Activated CD4-positive, alpha-beta memory T cell treated with anti-CD3 and anti-CD28 coated beads, Interleukin-2, amount 10 ng/mL, durations not matched to agents 7 days and 5 days (primary cell): ENCODE results near the gene DNAJC17. TPM values are rescaled to one million over a fixed set of nuclear protein-coding genes. Genes with fewer than 3 reads are reported as not detected.

Experiments used
- CTCF ChIA-PET: fragments of 350-600 bp; sonication (Branson Sonifier 250); formaldehyde crosslinking; loops from one replicate; lab custom pipeline; 2021; ENCODE audit warnings: antibody characterized with exemption, inconsistent platforms; lab: Charles Lee
- POLR2A ChIA-PET: fragments of 350-600 bp; sonication (Branson Sonifier 250); formaldehyde crosslinking; loops from one replicate; lab custom pipeline; 2021; ENCODE audit warnings: antibody characterized with exemption; lab: Charles Lee
- DNase-seq: peaks from one replicate; pipeline ENCODE4 v3.0.0-alpha.2; 2020
- H3K27ac Mint-ChIP-seq: one replicate; pipeline ENCODE4 v1.8.0; 2021; ENCODE audit warnings: mild to moderate bottlenecking, mixed read lengths
- H3K27me3 Mint-ChIP-seq: one replicate; pipeline ENCODE4 v1.8.0; 2021; ENCODE audit warnings: mixed read lengths
- H3K36me3 Mint-ChIP-seq: one replicate; pipeline ENCODE4 v1.8.0; 2021; ENCODE audit warnings: low read depth, mixed read lengths
- H3K4me1 Mint-ChIP-seq: one replicate; pipeline ENCODE4 v1.8.0; 2021; ENCODE audit warnings: mixed read lengths
- H3K4me3 Mint-ChIP-seq: one replicate; pipeline ENCODE4 v1.8.0; 2021; ENCODE audit warnings: mild to moderate bottlenecking, mixed read lengths
- H3K9me3 Mint-ChIP-seq: one replicate; pipeline ENCODE4 v1.8.0; 2021; ENCODE audit warnings: mixed read lengths
- total RNA-seq, 2 experiments: library from RNA; stranded (reverse); gene quantifications; one replicate each; pipeline ENCODE4 v1.2.3, GENCODE V29; 2021

The DNAJC17 gene
- total RNA-seq, 2 experiments from 2014 or later = 35.8 to 37.8 TPM

DNA sequence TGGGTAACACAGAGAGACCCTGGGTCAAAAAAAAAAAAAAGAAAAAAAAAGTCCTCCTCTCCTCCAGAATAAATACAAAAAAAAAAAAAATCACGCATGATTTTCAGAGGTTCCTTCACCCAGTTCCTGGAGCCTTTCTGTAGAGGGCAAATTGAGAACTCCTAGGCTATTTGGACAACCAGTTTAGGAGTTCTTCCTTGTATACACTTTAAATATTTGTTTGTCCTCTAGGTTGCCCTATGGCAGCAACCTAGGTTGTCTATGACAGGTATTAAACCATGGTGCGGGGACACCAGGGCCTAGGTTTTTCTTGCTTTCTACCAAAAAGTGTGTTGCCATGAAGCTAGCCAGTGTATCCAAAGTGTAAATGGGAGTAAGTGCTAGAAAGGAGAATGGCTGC, 4.2 kb downstream of the DNAJC17 start:
- CTCF ChIA-PET = interaction anchor here (0.7 to 1.3 kb wide), 2 partner anchors 21 to 52 kb away, joined by 4 to 5 read pairs; no protein-coding TSS in a partner anchor

DNA sequence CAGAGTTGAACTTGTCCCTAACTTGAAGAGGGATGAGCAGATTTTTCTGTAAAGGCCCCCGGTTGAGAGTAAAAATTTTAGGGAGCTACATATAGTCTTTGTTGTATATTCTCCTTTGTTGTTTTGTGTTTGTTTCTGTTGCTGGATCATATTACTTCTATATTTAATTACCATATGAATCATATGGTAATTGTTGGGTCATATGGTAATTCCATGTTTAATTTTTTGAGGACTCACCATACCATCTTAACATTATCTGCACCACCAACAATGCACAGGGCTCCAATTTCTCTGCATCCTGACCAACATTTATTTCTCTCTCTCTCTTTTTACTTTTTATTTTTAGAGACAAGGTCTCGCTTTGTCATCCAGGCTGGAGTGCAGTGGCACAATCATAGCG, 7.8 kb downstream of the DNAJC17 start:
- H3K4me1 Mint-ChIP-seq = peaks cover 12% of the 10 kb centered on the region
- CTCF ChIA-PET = interaction anchor here (1.6 kb wide), 1 partner anchor 17 kb away, joined by 5 read pairs; no protein-coding TSS in a partner anchor
- DNase-seq = no peak
- H3K27ac Mint-ChIP-seq = no peak overlapping the region
- no peaks in the 10 kb centered on the region for H3K27me3 Mint-ChIP-seq
- no peaks in the 10 kb centered on the region for H3K9me3 Mint-ChIP-seq
- POLR2A ChIA-PET = no interaction called here
- no peak overlapping the region for H3K4me3 Mint-ChIP-seq
- peaks cover 22% of the 10 kb centered on the region for H3K36me3 Mint-ChIP-seq

More for the DNA sequence above, 4.2 kb downstream of the DNAJC17 start:
- Mint-ChIP-seq H3K36me3 (peaks cover 14% of the 10 kb centered on the region), H3K27me3 (no peaks in the 10 kb centered on the region), H3K4me3 (no peak overlapping the region), H3K9me3 (no peaks in the 10 kb centered on the region), H3K4me1 (peaks cover 24% of the 10 kb centered on the region), H3K27ac (no peak overlapping the region)
- POLR2A ChIA-PET = no interaction called here
- DNase-seq = no peak

- H3K36me3 Mint-ChIP-seq = peaks cover 32% of the 10 kb centered on the region
- ChIA-PET POLR2A (interaction anchor here (2.1 kb wide), 1 partner anchor 10 kb away, joined by 7 read pairs; the partner anchor contains the start of genes DNAJC17 and ZFYVE19), CTCF (interaction anchor here (1.6 kb wide), 1 partner anchor 14 kb away, joined by 5 read pairs; no protein-coding TSS in a partner anchor)
- H3K27ac Mint-ChIP-seq = no peak overlapping the region
- DNase-seq = no peak
- H3K4me3 Mint-ChIP-seq = no peak overlapping the region
- H3K27me3 Mint-ChIP-seq = no peaks in the 10 kb centered on the region
- H3K4me1 Mint-ChIP-seq = peaks cover 17% of the 10 kb centered on the region
- no peaks in the 10 kb centered on the region for H3K9me3 Mint-ChIP-seq
These were observed 10.8 kb downstream of the DNAJC17 start for GRCh38 chr15:40796512-40796911.

DNA sequence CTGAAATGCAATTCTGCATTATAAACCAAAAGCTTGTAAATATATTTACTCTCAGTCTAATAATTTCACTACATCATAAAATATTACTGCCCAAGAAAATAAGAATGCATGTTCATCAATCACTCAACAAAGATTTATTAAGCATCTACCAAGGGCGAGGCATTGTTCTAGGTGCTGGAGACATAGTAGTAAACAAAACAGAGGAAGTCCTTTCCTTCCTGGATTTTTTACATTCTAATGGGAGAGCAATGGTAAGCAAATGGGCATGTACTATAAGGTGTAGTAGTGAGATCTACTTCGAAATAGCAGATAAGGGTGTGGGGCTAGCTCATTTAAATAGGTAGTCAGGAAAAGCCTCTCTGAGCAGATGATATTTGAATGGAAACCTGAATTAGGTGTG, 11.2 kb downstream of the DNAJC17 start:
- no peaks in the 10 kb centered on the region for H3K27me3 Mint-ChIP-seq
- POLR2A ChIA-PET = interaction anchor here (2.1 kb wide), 1 partner anchor 11 kb away, joined by 7 read pairs; the partner anchor contains the start of genes DNAJC17 and ZFYVE19
- no peak for DNase-seq
- peaks cover 15% of the 10 kb centered on the region for H3K4me1 Mint-ChIP-seq
- CTCF ChIA-PET = interaction anchor here (1.6 kb wide), 1 partner anchor 13 kb away, joined by 5 read pairs; no protein-coding TSS in a partner anchor
- H3K4me3 Mint-ChIP-seq = no peak overlapping the region
- no peaks in the 10 kb centered on the region for H3K9me3 Mint-ChIP-seq
- peaks cover 29% of the 10 kb centered on the region for H3K36me3 Mint-ChIP-seq
- H3K27ac Mint-ChIP-seq = no peak overlapping the region

GRCh38 chr15:40793216-40793989, 13.9 kb downstream of the DNAJC17 start:
- Mint-ChIP-seq H3K27ac (no peak overlapping the region), H3K36me3 (peaks cover 29% of the 10 kb centered on the region), H3K9me3 (no peaks in the 10 kb centered on the region), H3K4me3 (no peak overlapping the region), H3K27me3 (no peaks in the 10 kb centered on the region), H3K4me1 (peaks cover 18% of the 10 kb centered on the region)
- DNase-seq = no peak
- CTCF ChIA-PET = interaction anchor here (0.8 to 2.7 kb wide), 2 partner anchors 11 to 14 kb away, joined by 3 to 10 read pairs; partner anchors contain the start of gene DNAJC17
- POLR2A ChIA-PET = interaction anchor here (1.1 to 1.2 kb wide), 3 partner anchors 13 to 99 kb away, joined by 3 to 5 read pairs (median 4); partner anchors contain the start of genes RAD51 and ZFYVE19

DNA sequence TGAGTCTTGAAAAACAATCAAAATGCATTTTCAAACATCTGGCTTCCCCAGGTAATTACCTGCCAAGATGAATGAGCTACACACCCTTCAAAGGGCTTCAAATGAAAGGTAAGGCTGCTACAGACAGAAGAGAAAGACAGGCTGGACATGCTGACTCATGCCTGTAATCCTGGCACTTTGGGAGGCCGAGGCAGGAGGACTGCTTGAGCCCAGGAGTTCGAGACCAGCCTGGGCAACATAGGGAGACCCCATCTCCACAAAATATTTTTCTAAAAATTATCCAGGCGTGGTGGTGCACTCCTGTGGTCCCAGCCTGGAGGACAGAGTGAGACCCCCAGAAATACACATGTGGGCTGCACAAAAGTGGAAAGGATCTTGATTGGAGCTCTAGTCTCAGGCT, 14.9 kb downstream of the DNAJC17 start:
- POLR2A ChIA-PET = interaction anchor here (1.1 to 1.2 kb wide), 3 partner anchors 13 to 98 kb away, joined by 3 to 5 read pairs (median 4); partner anchors contain the start of genes RAD51 and ZFYVE19
- no peak overlapping the region for H3K4me3 Mint-ChIP-seq

GRCh38 chr15:40790718-40791117, 16.6 kb downstream of the DNAJC17 start:
- Mint-ChIP-seq H3K9me3 (no peaks in the 10 kb centered on the region), H3K36me3 (peaks cover 18% of the 10 kb centered on the region)
- POLR2A ChIA-PET = no interaction called here

More for the DNA sequence above, 14.9 kb downstream of the DNAJC17 start:
- Mint-ChIP-seq H3K27ac (no peak overlapping the region), H3K9me3 (no peaks in the 10 kb centered on the region), H3K36me3 (peaks cover 22% of the 10 kb centered on the region), H3K27me3 (no peaks in the 10 kb centered on the region), H3K4me1 (peaks cover 22% of the 10 kb centered on the region)
- no peak for DNase-seq
- CTCF ChIA-PET = interaction anchor here (0.6 to 2.7 kb wide), 3 partner anchors 10 to 108 kb away, joined by 4 to 10 read pairs (median 5); no protein-coding TSS in a partner anchor

GRCh38 chr15:40789999-40790398, 17.3 kb downstream of the DNAJC17 start:
- POLR2A ChIA-PET = interaction anchor here (1.1 kb wide), 1 partner anchor 16 kb away, joined by 3 read pairs; no protein-coding TSS in a partner anchor
- CTCF ChIA-PET = interaction anchor here (0.8 to 3.5 kb wide), 2 partner anchors 12 to 110 kb away, joined by 3 to 15 read pairs; no protein-coding TSS in a partner anchor
- no peak overlapping the region for H3K27ac Mint-ChIP-seq
- peaks cover 18% of the 10 kb centered on the region for H3K36me3 Mint-ChIP-seq
- no peaks in the 10 kb centered on the region for H3K27me3 Mint-ChIP-seq
- no peak for DNase-seq
- H3K9me3 Mint-ChIP-seq = no peaks in the 10 kb centered on the region
- no peak overlapping the region for H3K4me3 Mint-ChIP-seq
- peaks cover 29% of the 10 kb centered on the region for H3K4me1 Mint-ChIP-seq

More at GRCh38 chr15:40790718-40791117, 16.6 kb downstream of the DNAJC17 start:
- CTCF ChIA-PET = interaction anchor here (1.3 kb wide), 1 partner anchor 8 kb away, joined by 4 read pairs; no protein-coding TSS in a partner anchor
- H3K4me3 Mint-ChIP-seq = no peak overlapping the region
- no peak overlapping the region for H3K27ac Mint-ChIP-seq
- peaks cover 29% of the 10 kb centered on the region for H3K4me1 Mint-ChIP-seq
- DNase-seq = no peak
- H3K27me3 Mint-ChIP-seq = no peaks in the 10 kb centered on the region

DNA sequence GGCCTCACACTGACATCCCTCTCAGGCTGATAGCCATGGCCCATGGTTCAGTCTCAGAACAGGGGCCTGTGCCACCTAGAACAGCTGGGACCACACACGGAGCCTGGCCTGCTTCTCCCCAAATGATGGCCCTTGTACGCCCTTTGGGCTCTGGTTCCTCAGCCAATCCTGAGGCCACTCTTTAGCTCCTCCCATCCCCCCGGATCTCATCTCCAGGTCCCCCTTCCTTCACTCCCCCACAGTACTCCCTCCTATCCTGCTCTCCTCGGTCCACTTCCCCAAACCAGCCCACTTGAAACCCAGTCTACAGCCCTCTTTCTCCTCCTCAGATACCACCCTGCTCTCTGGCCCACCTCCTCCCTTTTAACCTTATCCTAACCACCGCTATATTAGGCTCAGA, 18.2 kb downstream of the DNAJC17 start:
- CTCF ChIA-PET = interaction anchor here (0.8 to 3.5 kb wide), 2 partner anchors 11 to 109 kb away, joined by 3 to 15 read pairs; no protein-coding TSS in a partner anchor
- Mint-ChIP-seq H3K9me3 (no peaks in the 10 kb centered on the region), H3K36me3 (peaks cover 18% of the 10 kb centered on the region), H3K27me3 (no peaks in the 10 kb centered on the region), H3K4me3 (no peak overlapping the region), H3K27ac (no peak overlapping the region), H3K4me1 (peaks cover 29% of the 10 kb centered on the region)
- POLR2A ChIA-PET = interaction anchor here (1.1 kb wide), 1 partner anchor 17 kb away, joined by 3 read pairs; no protein-coding TSS in a partner anchor
- no peak for DNase-seq

DNA sequence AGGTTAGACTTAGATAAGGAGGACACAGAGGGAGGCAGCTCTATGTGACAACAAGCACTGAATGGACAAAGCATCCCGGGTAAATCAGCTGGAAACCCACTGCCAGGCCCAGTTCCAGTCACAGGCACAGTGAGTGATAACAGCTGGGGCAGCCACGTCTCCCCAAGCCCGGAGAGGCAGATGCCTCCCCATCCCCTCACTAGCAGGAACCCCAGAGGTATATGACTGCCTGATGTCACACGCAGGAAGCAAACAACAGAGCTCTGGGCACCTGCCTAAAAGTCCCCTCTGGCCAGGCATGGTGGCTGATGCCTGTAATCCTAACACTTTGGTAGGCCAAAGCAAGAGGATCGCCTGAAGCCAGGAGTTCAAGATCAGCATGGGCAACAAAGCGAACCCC, 19.3 kb downstream of the DNAJC17 start:
- CTCF ChIA-PET = interaction anchor here (0.7 to 3.5 kb wide), 4 partner anchors 10 to 113 kb away, joined by 3 to 15 read pairs (median 4); partner anchors contain the start of gene VPS18
- peak overlapping the region; percentile 74 for H3K27ac Mint-ChIP-seq
- H3K4me1 Mint-ChIP-seq = peaks cover 21% of the 10 kb centered on the region
- POLR2A ChIA-PET = interaction anchor here (1.0 to 3.5 kb wide), 5 partner anchors 19 to 219 kb away, joined by 5 to 15 read pairs (median 5); partner anchors contain the start of genes DNAJC17, RAD51, RPUSD2 and ZFYVE19
- no peak for DNase-seq
- peaks cover 13% of the 10 kb centered on the region for H3K36me3 Mint-ChIP-seq
- H3K27me3 Mint-ChIP-seq = no peaks in the 10 kb centered on the region
- no peaks in the 10 kb centered on the region for H3K9me3 Mint-ChIP-seq
- H3K4me3 Mint-ChIP-seq = no peak overlapping the region

DNA sequence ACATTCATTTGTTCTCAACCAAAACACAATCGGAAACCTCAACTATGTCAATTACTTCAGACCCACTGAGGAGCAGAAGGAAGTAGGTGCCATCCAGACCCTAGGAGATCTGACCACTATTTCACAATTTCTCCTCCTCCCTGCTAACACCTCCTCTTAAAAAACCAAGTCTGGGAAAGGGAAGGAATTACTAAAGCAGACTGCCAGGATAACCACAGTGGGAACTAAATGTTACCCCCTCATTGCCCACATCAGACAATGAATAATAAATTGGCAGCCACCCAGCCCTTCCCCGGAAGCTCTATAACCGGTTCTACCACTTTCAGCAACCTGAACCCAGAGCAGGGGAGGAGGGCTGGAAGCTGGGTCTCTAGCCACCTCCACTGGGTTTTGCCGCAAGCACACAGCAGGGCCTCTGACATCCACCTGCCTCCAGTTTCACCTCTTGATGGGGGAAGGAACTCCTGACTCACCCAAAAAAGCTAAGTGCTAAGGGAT, 19.9 kb downstream of the DNAJC17 start:
- Mint-ChIP-seq H3K36me3 (peaks cover 13% of the 10 kb centered on the region), H3K9me3 (no peaks in the 10 kb centered on the region), H3K27ac (peak overlapping the region; percentile 74), H3K4me1 (peaks cover 26% of the 10 kb centered on the region), H3K4me3 (no peak overlapping the region), H3K27me3 (no peaks in the 10 kb centered on the region)
- ChIA-PET POLR2A (interaction anchor here (1.0 to 3.5 kb wide), 5 partner anchors 19 to 218 kb away, joined by 5 to 15 read pairs (median 5); partner anchors contain the start of genes DNAJC17, RAD51, RPUSD2 and ZFYVE19), CTCF (interaction anchor here (0.7 to 3.5 kb wide), 5 partner anchors 9 to 198 kb away, joined by 3 to 15 read pairs (median 3); partner anchors contain the start of gene VPS18)
- peak; percentile 49 for DNase-seq

GRCh38 chr15:40785814-40786213, 21.5 kb downstream of the DNAJC17 start:
- Mint-ChIP-seq H3K27me3 (no peaks in the 10 kb centered on the region), H3K27ac (no peak overlapping the region), H3K9me3 (no peaks in the 10 kb centered on the region), H3K36me3 (peaks cover 6% of the 10 kb centered on the region), H3K4me1 (peaks cover 26% of the 10 kb centered on the region), H3K4me3 (no peak overlapping the region)
- POLR2A ChIA-PET = interaction anchor here (1.4 to 3.5 kb wide), 2 partner anchors 21 to 86 kb away, joined by 3 to 15 read pairs; partner anchors contain the start of genes DNAJC17 and ZFYVE19
- no peak for DNase-seq
- CTCF ChIA-PET = interaction anchor here (0.6 to 4.1 kb wide), 10 partner anchors 9 to 91 kb away, joined by 3 to 44 read pairs (median 4); partner anchors contain the start of genes DNAJC17, GCHFR, RAD51 and ZFYVE19
